Activated gamma-delta T cell treated with anti-CD3 and anti-CD28 coated beads, Interleukin-2, amount 50 U/mL, for 16 hours (primary cell): ENCODE measurements around the gene GRPR.
"Not testable (repeated sequence)": the region's sequence is repeated elsewhere in the genome, so short reads cannot be mapped to it uniquely, and the experiment has no call there.

Source experiments
- DNase-seq: peaks from one replicate; pipeline ENCODE4 v3.0.0-alpha.2; 2020; ENCODE audit warnings: low read depth

The GRPR gene

DNA sequence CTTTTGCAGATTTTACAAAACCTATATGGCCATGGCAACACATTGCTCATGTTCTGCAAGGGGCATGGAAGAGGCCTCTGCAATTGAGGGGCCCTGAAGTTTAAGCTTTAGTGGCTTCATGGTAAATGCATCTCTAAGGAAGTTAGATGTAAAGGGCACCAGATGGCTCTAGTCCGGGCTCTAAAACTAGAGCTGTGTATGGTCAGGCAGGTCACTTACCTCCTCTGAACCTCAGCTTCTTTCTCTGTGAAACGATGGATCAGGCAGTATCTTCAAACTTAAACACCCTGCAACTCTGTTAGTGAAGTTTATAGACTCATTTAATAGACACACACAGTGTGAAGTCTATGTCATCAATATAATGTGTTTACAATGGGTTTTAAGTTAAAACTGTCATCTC, 53.9 kb downstream of the GRPR start:
- no peak for DNase-seq

DNA sequence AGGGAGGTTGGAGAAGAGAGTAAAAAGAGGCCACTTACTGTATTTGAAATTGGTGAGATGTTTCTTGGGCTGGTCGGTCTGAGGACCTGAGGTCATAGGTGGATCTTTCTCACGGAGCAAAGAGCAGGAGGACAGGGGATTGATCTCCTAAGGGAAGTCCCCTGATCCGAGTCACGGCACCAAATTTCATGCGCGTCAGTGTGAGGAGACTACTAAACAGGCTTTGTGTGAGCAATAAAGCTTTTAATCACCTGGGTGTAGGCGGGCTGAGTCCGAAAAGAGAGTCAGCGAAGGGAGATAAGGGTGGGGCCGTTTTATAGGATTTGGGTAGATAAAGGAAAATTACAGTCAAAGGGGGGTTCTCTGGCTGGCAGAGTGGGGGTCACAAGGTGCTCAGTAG, 60.5 kb downstream of the GRPR start:
- DNase-seq, result not testable (repeated sequence)

DNA sequence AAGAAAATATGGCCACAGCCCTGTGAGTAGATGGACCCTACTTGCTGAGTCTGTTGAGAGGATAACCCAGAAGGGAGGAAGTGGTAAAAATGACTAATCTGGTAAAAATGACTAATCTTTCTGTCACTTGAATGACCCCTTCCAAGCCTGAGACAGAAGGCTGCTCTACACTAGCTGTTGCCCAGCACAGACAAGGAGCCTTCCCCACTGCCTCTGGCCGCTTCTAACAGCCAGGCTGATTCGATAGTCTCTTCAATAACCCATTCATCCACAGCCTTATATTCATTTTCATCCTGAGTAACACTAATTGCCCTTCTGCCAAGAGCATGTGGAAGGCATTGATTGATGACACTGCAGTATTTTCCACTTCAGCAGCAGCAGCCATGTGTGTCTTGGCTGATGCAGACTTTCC, 62.4 kb downstream of the GRPR start:
- no peak for DNase-seq

DNA sequence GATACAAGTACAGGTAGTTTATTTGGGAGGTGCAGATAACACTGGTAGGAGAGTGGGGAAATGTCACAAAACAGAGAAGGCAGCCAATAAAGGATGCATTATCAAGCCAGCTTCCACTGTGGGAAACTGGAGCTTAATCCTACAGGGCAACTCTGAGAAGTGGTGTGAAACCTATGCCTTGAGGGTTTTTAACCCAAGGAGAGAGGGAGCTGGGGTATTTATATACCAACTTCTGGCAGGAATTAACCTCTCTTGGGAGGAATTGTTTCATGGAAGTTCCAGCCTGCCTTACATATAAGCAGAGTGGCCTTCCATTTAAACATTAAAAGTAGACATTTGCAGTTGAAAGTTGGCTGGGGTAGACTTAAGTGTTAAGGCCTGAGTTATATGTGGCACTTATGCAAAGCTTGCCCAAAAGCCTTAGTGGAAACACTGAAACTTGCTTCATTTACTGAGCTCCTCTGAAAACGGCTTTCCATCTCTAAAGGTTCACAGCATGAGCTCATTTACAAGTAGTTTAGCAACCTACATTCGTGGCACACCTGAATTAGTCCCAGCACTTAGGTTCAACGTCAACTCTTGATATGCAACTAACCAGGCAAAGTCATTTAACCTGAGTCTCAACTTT, 63.1 kb downstream of the GRPR start:
- no peak for DNase-seq

DNA sequence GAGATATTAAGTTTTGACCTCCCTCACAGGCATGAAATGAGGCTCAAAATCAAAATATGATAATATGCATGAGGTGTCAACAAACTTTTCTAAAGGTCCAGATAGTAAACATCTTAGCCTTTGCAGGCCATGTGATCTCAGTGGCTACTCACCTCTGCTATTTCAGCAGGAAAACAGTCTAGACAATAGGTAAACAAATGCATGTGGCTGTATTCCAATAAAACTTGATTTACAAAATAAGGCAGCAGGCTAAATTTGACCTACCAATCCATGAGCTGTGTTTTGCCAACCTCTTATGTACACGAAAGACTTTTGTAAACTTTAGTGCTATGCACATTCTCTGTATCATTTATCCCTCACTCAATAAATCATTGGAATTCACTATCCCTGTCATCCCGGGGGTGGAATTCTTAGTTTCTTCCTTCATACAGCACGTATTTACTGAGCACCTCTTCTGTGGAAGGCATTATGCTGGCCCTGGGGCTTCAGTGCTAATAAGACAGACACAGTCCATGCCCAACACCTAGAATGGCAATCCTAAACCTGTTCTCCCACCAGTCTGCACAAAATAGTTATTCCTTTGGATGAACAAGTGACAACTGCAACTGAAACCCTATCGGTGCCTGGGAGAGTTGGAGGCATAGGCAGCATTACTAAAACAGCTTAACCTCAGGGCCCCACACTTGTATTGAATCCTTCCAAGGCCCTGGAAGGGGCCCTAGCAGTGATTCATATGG, 63.8 kb downstream of the GRPR start:
- DNase-seq, result no peak

DNA sequence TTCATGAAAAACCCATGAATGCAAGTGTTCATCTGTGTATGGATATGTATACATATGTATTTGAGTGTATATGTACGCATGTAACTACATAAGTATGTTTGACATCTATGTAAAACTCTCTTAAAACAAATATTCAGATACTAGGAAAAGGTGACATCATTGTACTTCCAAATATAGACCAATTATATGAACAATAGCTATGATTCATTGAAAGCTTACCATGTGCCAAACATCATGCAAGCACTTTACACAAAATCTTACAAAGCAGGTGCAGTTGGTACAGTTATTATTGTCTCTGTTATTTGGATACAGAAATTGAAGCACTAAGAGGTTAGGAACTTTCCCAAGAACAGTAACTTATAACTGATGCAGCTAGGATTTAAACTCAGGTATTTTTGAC, 65.3 kb downstream of the GRPR start:
- DNase-seq, result no peak

DNA sequence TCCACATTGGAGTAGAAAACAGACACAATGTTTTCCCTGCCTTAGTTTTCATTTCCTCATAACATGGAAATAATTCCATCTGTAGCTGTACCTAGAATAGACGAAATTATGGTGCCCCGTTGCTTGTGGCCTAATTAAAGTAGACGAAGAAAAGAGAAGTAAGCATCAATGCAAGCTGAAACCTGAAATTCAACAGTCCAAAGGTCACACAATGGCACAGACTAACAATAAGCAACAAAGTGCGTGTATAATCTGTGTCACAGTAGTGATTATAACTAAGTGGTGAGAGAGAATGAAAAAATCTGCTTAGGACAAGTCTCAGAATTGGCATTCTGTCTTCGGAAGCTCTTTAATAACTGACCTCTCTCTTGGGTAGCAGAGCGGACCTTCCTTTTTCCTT, 68.2 kb downstream of the GRPR start:
- no peak for DNase-seq

DNA sequence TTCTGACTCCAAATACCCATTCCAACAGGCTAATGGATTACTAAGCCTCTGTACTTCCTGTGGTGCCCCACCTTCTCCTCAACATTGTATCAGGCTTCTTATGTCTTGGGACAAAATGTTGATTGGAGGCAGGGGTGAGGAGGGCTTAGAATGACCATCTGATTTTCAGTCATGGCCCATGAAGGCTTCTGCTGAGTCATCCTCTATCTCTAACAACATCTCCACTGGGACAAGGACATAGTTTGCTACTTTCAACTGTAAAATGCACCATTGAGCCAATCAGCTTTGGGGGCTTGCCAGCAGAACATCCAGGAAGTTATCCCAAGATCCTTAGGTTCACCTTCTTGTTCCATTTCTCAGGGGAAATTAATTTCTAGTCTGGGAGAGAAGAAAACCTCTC, 73.5 kb downstream of the GRPR start:
- no peak for DNase-seq

DNA sequence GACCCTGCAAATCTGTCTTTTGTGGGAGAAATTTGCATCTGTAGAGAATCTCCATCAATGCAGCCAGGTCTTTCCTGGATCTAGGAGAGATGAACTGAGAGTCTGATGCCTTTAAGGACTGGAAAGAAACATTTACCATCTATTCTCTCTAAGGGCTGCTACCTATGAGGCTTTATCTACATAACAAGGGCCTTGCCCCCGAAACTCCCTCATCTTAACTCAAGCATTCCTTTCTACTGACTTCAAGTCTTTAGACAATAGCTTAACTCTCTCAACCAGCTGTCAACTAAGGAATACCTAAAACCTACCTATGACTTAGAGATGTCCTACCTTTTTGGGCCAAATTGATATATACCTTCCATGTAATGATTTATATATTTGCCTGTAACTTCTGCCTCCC, 76.0 kb downstream of the GRPR start:
- no peak for DNase-seq

DNA sequence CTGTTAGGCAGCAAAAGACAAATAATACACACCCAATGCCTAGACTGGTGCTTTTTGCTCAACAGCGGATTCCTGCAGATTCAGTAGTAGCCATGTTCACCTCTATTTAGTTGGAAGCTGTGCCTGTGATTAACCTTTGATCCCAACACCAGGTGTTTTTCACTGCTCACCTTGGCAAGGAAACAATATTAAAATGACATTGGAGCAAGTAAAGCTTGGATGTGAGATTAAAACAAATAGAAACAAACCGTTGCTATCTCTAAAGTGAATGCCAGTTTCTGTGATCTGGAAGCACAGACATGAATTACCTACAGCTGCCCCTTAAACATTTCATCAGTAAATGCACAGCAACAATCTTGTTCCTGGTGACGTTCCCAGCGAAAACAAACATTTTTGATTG, 79.6 kb downstream of the GRPR start:
- DNase-seq, result no peak
